HG03103 (cell line): Measurements from ENCODE around the gene MRPS34.
"Not testable (repeated sequence)": the region's sequence is repeated elsewhere in the genome, so short reads cannot be mapped to it uniquely, and the experiment has no call there.

Experiments used
- ATAC-seq: cut with Tn5 transposase; IDR thresholded peaks from one replicate; pipeline ENCODE4 v1.9.1; 2021; ENCODE audit warnings: low read depth; ENCODE audit not compliant: unreplicated experiment

The MRPS34 gene

GRCh38 chr16:1757714-1758461 is 15.0 kb downstream of the MRPS34 start:
- ATAC-seq: no peak

GRCh38 chr16:1754204-1754603 is 18.7 kb downstream of the MRPS34 start:
- ATAC-seq: no peak

DNA sequence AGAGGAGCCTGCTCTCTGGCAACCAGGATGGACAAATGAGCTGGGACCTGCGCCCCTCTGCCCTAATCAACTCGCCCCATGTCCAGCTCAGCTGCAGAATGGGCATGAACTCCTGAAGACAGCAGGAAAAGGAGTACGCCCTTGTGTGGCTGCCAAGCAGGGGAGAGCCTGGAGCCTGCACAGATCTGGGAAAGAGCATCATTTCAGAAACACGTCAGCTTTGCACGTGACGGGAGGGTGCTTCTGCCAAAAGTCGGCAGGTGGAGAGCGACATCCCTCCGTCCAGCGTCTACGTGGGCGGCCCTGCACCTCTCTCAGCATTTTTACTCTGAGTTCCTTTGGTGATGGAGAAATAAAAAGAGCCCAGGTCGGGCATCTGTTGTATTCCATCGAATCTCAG is 20.1 kb downstream of the MRPS34 start:
- ATAC-seq: no peak

DNA sequence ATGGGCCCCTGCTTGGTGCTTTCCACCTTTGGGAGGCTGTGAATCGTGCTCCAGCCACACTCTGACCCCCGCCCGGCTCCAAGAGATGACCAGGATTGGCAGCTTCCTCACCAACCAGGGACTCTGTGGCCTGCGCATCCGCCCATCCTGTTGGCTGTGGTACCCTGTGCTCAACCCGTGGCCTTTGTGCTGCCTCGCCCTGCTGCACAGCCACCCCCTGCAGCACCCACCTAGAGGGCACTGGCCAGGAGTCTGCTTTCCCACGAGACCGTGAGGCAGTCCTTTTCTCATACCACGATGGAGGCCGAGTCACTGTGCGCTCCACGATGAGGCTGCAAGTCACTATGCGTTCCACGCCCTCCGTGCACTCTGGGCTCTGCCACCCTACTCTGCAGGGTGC is 21.0 kb downstream of the MRPS34 start:
- no peak for ATAC-seq

DNA sequence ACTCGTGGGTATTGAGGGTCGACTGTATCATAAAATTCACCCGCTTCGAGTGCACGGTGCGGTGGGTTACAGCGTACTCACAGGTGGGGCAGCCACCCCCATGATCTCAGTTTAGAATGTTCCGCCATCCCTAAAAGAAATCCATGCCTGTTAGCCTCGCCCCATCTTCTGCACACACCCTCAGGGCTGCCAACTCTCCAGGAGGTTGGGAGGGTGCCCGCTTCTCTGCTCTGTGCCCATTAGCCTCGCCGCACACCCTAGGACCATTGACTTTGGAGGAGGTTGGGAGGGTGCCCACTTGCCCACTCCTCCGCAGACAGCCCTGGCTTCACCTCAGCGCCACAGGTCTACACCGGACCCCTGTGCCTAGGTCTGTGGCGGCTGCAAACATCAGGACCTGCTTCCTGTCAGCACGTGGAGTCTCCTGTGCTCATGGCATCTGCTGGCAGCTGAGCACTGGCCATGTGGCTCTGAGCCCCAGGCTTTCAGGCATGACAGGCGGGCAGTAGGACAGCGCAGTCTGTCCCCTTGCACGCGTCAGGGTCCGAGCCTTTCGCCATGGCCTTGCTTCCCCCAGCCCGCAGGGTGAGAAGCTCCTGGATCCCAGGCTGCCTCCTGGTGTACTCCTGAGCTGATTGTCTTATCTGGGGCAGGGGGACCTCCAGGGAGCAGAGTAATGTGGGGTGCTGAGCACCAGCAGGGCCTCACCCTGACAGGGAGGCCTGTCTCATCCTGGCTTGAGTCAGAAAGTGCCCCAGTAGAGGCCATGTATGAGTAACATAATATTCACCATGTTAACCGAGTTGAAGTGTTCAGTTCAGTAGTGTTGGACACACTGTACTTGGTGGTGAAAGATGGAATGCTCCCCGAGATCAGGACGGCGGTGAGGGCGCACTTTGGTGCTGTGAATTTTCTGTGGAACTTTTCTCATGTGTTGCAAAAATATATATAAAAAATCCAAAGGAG is 23.5 kb downstream of the MRPS34 start:
- ATAC-seq: no peak

DNA sequence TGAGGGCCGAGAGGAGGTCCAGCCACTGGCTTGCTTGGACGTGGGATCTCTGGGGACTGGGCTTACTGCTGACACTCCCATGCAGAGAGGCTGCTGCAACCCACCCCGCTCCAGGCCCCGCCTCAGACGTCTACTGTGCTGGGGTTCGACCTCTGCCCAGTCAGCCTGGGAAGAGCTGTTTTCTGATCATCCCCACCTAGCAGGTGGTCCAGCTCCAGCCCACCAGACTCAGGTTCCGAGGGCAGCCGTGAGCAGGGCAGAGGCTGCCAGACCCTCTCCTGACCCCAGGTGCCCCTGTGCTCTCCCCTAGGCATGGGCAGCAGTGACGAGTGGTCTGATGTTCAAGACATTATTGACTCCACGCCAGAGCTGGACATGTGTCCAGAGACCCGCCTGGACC is 25.0 kb downstream of the MRPS34 start:
- ATAC-seq: no peak

- ATAC-seq: no peak
These were observed 26.2 kb downstream of the MRPS34 start for GRCh38 chr16:1746693-1747195.

DNA sequence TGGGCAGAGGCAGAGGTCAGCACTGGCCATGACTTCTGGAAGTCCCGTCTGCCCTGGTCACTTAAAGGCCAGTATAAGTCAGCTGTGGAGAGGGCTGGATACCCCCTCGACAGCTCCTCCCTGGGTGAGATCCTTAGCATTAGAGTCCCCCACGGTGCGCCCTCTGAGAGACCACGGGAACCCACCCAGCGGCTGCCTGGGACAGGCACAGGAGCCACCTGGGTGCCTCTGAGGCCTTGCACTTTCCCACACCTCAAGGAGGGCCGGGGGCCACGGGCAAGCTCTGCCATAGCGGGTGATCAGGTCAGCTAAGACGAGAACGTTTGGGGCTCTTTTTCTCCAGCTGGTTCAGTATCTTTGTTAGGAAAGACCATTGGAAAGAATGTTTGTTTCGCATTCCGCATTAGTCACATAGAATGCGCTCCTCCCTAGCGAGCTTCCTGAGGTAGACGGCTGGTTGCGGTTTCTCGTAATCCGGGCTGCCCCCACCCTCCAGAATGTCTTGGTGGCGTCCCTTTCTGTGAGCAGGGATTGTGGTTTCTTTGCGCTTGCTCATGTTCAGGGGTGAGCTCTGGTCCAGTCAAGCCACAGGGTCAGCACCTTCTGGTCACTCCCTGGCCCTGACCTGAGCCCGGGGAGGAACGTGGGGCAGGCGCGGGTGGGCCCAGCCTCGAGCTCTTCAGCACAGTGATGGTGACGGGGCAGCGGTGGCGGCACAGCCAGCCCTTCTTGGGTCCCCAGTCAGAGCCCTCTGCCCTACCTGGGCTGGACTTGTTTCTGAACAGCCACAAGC is 26.8 kb downstream of the MRPS34 start:
- ATAC-seq: no peak

- no peak for ATAC-seq
These were observed 27.6 kb downstream of the MRPS34 start for GRCh38 chr16:1745181-1745899.

- no peak for ATAC-seq
These were observed 28.5 kb downstream of the MRPS34 start for GRCh38 chr16:1744338-1744840.

DNA sequence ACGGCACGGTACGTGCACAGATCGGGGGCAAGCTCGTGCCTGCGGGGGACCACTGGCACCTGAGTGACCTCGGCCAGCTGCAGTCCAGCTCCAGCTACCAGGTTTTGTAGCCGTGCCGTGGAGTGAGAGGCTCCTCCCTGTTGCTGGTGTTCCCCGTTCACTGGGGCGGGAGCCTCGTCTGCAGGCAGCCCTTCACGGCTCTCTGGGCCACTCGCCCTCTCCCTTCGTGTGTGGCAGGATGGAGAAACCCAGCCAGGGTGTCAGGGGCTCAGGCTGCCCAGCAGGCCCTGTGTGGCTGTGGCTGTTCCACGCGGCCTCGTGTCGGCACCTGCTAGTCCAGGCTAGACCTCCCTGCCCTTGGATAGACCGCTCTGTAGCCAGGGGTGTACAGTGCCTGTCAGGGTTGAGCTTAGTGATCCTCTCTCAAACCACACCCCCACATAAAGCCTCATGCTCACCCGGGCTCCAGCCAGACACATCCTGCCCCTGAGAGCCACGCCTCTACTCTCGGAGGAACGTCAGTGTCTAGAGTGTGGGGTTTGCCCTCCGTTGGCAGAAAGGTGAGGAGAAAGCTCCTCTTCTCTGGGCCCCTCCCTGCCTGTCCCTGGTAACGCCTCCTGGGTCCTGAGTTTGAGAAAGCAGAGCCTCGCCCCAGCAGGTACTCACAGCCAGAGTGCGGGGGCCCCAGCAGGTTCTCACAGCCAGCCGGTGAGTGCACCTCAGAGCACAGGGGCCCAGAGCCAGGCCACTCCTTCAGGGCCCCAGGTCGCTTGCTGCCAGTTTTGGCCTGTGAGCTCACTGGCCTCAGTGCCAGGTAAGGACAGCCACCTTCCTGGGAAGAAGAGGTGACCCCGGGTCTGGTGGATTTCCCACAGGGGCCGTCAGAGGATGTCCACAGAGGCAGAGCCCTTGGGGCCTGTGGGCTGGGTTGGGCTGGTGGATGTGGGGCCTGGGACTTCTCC is 29.3 kb downstream of the MRPS34 start:
- ATAC-seq: no peak

DNA sequence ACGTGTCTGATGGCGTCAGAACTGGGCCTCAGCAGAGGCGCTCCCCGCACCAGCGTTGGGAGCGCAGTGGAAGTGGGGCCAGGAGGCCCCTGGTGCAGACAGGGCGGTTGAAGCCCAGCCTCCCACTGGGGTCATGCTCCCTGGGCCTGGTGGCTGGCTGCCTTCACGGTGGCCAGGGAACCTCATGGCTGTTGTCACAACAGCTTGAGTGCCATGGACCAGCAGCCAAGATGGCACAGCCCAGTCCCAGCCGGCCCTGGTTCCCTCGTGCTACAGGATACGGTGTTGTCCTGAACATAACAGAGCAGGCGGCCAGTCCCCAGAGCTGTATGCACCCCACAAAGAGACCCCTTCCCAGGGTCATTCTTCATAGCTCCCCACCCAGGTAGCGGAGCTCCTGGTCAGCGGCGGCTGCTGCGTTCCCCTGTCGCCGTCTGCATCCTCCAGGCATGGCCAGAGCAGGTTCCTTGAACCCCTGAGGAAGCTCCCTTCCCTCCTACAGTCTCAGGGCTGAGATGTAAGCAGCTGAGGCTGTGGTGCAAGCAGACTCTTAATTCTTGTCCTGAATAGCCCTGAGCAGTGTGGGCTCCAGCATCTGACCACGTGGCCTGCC is 31.3 kb downstream of the MRPS34 start:
- ATAC-seq: no peak

- ATAC-seq: no peak
These were observed 32.0 kb downstream of the MRPS34 start for GRCh38 chr16:1740781-1741490.

DNA sequence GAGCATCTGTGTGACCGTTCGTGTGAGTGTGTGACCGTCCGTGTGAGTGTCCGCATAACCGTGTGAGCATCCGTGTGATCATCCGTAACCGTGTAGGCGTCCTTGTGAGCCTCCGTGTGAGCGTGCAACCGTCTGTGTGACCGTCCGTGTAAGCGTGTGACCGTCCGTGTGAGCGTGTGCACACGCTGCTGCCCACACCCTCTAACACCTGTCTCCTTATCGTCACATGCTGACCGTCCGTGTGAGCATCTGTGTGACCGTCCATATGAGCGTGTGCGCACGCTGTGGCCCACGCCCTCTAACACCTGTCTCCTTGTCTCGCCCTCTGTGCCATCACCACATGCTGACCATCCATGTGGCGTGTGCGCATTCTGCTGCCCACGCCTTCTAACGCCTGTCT is 32.7 kb downstream of the MRPS34 start:
- ATAC-seq: no peak

GRCh38 chr16:1734816-1735215 is 38.1 kb downstream of the MRPS34 start:
- no peak for ATAC-seq

DNA sequence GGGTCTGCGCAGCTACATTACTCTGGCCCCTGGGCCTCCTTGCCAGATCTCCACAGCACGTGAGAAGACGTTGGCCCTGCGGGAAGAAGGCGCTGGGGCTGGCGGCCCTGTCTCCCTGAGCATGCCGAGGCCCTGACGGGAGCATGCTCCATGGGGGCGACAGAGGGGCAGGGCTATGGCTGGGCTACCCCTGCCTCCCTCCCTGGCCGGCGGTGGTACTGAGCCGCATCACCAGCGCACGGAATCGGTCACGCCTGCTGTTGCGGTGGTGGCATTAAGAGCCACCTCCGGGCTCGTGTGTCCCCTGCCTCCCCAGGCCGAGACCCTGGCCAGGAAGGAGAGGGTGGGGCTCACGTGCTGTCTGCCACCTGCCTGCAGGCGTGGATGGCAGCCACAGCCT is 38.8 kb downstream of the MRPS34 start:
- ATAC-seq: no peak

- ATAC-seq: not testable (repeated sequence)
These were observed 40.4 kb downstream of the MRPS34 start for GRCh38 chr16:1732551-1732987.

DNA sequence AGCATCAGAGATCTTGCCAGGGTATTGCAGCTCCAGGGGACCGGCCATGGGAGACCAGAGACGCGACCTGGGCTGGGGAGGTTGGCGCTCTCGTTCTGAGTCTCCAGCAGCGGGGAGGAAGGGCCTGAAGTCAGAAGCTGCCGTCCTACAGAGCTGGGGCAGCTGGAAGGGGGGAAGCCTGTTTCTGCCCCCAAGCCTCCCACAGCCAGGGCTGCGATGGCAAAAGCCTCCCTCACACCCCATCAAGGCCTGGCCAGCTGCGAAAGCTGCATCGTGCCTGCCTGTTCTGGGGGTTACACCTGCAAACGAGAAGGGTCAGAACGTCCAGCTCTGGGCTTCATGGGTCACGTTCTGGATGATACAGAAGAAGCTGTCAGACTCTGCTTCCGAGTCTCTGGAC is 40.9 kb downstream of the MRPS34 start:
- no peak for ATAC-seq
